Measurements from ENCODE around the gene CALCR.

DNA sequence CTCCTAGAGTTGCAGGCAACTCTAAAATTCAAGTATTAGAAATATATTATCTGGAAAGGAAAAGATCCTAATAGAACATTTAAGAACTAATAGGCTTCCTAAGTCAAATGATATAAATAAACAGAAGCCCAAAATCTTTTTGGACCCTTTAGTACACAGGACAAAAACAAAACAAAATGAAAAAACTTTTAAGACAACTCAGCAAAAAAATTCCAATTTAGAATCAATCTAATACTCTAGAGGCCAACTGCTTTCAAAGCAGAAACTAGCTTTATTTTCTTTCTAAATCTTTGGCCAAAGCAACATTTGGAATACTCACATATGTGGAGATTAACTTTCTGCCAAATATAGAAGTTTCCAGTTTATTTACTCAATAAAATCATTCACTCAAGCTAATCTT lies 65.2 kb downstream of the CALCR start:
- no peak for TF ChIP-seq POLR2AphosphoS5 (IDR thresholded peaks at IDR 0.05; ENCODE audit: low read depth, low read length)
- TF ChIP-seq TAF1 (IDR thresholded peaks at IDR 0.05; ENCODE audit: borderline replicate concordance, low read depth, low read length), result no peak
- TF ChIP-seq POLR2A (IDR thresholded peaks at IDR 0.05; ENCODE audit: low read depth, low read length), result no peak
